ENCODE data around the gene NLRC3. TPM values are rescaled to one million over a fixed set of nuclear protein-coding genes. Genes with fewer than 3 reads are reported as not detected.

NLRC3 gene
- under 0.01 TPM in 1 of 2 replicates, not detected in the other for total RNA-seq

GRCh38 chr16:3577302-3577752, at the start of gene NLRC3:
NLRC3 (minus strand) TSS chr16:3577403; CDS start chr16:3565036, 12,367 bp downstream.

DNA sequence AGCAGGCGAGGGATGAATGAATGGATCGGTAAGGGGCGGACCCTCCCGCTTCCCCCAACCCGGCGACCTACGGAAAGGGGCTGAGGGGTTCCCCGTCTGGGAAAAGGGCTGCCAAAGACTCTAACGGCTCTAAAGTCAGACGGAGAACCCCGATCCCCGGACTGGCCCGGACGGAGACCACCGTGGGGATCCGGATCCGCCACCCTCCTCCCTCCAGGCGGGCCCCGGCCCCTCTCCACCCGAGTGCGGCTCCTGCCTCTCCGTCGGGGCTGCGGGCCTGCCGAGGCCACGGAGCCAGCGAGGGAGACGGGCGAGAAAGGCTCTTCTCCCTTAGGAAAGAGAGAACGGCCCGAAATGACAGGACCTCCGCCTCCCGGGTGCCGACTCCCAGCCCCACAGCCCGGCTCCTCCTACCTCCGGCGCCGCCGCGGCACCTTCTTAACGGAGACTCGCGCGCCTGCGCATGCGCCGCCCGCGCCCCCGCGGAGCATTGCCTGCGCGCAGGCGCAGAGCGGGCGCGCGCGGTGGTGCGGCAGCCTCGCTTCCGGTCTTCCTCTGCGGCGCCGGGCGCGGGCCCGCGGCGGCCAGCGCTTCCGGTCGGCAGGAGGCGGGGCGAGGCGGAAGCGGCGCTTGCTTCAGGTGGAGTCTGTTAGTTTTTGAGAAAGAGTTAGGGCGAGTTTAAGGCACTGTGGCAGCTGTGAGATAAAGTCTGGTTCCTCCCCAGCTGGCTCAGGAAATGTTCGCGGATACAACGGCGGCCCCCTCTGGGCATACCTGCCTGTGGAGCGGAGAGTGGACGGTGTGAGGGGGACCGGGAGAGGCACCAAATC, 34.2 kb upstream of the NLRC3 start, which contains the start of gene SLX4:
Gene SLX4 (minus strand): TSS at position 461 of the 830 bp plus-strand sequence. CDS start 2,642 bp downstream, outside the sequence.

DNA sequence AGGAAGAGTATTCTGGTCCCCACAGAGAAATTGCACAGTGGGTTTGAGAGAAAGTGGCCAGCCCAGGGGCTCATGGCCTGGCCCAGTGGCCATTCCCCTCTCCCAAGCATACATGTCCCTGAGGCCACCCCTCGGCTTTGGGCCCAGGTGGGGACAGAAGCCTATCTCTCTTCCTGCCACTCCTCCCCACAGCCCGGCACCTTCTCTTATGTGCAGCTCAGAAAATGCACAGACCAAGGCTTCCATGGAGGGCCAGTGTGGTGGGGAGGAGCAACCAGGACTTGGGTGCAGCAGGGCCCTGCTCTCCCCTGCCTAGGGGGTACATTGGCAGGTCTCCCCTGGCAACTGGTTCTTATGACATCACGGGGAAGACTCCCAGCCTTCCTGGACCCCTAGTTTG, 82.0 kb downstream of the NLRC3 start, which contains the start of gene C16orf90:
Gene C16orf90 (minus strand): TSS at position 314 of the 400 bp plus-strand sequence. CDS start 68 bp downstream, at position 246.

Other genes starting within 250 kb of the NLRC3 start
- gene OR2C1, start 221.5 kb downstream of the NLRC3 start, total RNA-seq: 0.25 TPM in 1 of 2 replicates, not detected in the other
- gene ZSCAN32, start 176.4 kb downstream of the NLRC3 start, total RNA-seq: 10.6 and 11.7 TPM in 2 replicates
- 4.5 and 5.6 TPM in 2 replicates for gene ZNF174, start 176.2 kb downstream of the NLRC3 start, total RNA-seq
- 1.7 and 2.0 TPM in 2 replicates for gene ZNF597, start 133.9 kb downstream of the NLRC3 start, total RNA-seq
- gene NAA60, start 133.7 kb downstream of the NLRC3 start, total RNA-seq: 10.2 and 10.6 TPM in 2 replicates
- not detected in 2 replicates for gene C16orf90, start 81.9 kb downstream of the NLRC3 start, total RNA-seq
- 24.5 and 27.5 TPM in 2 replicates for gene CLUAP1, start 76.4 kb downstream of the NLRC3 start, total RNA-seq
- 4.7 and 6.0 TPM in 2 replicates for gene SLX4, start 34.2 kb upstream of the NLRC3 start, total RNA-seq
- gene DNASE1, start 77.3 kb upstream of the NLRC3 start, total RNA-seq: 17.8 and 19.5 TPM in 2 replicates
- gene TRAP1, start 140.1 kb upstream of the NLRC3 start, total RNA-seq: 83.5 and 106 TPM in 2 replicates

Data from uterine smooth muscle cell (primary cell).